SH-SY5Y (cell line): ENCODE measurements around the gene AGER.

Experiments
- GATA2 ChIP-seq: IDR thresholded peaks from 2 replicates; pipeline ENCODE4 v1.6.1; 2011; ENCODE audit warnings: mild to moderate bottlenecking, low read depth, low read length
- GATA3 ChIP-seq: IDR thresholded peaks from 2 replicates; pipeline ENCODE4 v1.6.1; 2011; ENCODE audit warnings: low read depth, mild to moderate bottlenecking, low read length, moderate library complexity

- TF ChIP-seq GATA2: no peak
- TF ChIP-seq GATA3: no peak
Measured at GRCh38 chr6:32156891-32157290, 27.2 kb downstream of the AGER start.
